ENCODE data around the gene ITGB1BP1.

The ITGB1BP1 gene

DNA sequence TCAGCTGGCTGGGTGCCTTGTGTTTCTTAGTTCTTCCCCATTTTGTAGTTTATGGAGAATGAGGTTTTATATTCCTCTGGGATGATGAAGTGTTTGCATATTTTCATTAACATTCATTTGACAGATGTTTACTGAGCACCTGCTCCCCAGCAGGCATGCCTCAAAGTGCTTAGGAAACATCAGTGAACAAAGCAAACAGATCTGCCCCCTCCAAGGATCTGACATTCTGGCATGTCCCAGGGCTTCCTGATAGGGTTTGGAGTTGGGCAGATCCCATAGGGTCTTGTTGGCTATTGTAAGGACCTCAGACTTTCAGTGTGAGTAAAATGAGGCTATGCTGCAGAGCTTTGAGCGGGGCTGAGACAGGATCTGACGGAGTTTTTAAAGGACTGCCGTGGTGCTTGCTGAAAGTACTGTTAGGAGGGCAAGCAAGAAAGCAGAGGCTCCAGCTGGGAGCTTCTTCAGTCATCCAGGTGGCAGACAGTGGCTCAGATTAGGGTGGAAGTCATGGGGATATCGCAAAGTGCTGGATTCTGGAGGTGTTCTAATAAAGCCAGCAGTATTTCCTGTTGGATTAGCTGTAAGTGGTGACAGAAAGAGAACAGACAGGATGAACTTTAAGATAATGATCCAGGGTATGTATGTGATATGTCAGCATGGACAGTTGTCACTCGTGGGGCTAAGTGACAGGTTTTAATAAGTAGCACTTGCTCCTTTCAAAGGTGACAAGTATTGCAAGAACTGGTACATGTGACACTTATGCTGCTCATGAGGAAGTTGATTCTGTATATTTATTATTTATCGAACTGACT lies 39.8 kb upstream of the ITGB1BP1 start:
- no peak overlapping the region for H3K4me3 ChIP-seq (ENCODE audit: insufficient read length, low read depth)
- H3K4me1 ChIP-seq (ENCODE audit: insufficient read depth, insufficient read length) = no peaks in the 10 kb centered on the region
- no peak for TF ChIP-seq ZNF274 (IDR thresholded peaks at IDR 0.05; ENCODE audit: low read depth, low read length)
- no peak for TF ChIP-seq SUZ12 (IDR thresholded peaks at IDR 0.05; ENCODE audit: extremely low read depth, insufficient read depth, insufficient read length)
- H3K36me3 ChIP-seq (ENCODE audit: insufficient read depth, insufficient read length, low read length) = peaks cover 52% of the 10 kb centered on the region
- H3K9ac ChIP-seq (ENCODE audit: insufficient read length, low read depth) = no peak overlapping the region
- no peaks in the 10 kb centered on the region for H3K27me3 ChIP-seq (ENCODE audit: insufficient read depth, insufficient read length)
- DNase-seq (ENCODE audit: low read depth, low spot score) = no peak
- no peaks in the 10 kb centered on the region for H3K9me3 ChIP-seq (ENCODE audit: insufficient read depth, low read length)

DNA sequence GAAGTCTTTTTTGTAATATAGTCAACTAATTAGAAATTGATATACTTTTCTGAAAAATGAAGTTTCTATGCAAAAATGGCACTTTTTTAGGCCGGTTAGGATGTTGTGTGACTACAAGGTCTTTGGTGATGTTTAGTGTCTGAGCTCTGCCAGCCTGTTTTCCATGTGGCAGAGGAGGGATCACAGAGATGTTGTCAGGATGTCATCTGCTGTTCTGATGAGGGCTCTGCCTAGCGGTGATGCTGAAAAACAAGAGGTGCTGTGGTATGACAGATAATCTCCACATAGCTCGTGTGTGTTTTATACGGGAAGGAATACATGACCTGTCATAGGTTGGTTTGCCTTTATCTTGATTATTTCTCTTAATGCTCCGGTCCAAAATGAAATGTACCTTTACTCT lies 39.0 kb upstream of the ITGB1BP1 start:
- Histone ChIP-seq H3K9ac (ENCODE audit: insufficient read length, low read depth) (no peak overlapping the region), H3K4me1 (ENCODE audit: insufficient read depth, insufficient read length) (no peaks in the 10 kb centered on the region), H3K9me3 (ENCODE audit: insufficient read depth, low read length) (no peaks in the 10 kb centered on the region), H3K36me3 (ENCODE audit: insufficient read depth, insufficient read length, low read length) (peaks cover 48% of the 10 kb centered on the region), H3K27me3 (ENCODE audit: insufficient read depth, insufficient read length) (no peaks in the 10 kb centered on the region), H3K4me3 (ENCODE audit: insufficient read length, low read depth) (no peak overlapping the region)
- DNase-seq (ENCODE audit: low read depth, low spot score) = no peak
- TF ChIP-seq SUZ12 (IDR thresholded peaks at IDR 0.05; ENCODE audit: extremely low read depth, insufficient read depth, insufficient read length) (no peak), ZNF274 (IDR thresholded peaks at IDR 0.05; ENCODE audit: low read depth, low read length) (no peak), YY1 (IDR thresholded peaks at IDR 0.05; ENCODE audit: insufficient read depth, insufficient read length) (no peak)

DNA sequence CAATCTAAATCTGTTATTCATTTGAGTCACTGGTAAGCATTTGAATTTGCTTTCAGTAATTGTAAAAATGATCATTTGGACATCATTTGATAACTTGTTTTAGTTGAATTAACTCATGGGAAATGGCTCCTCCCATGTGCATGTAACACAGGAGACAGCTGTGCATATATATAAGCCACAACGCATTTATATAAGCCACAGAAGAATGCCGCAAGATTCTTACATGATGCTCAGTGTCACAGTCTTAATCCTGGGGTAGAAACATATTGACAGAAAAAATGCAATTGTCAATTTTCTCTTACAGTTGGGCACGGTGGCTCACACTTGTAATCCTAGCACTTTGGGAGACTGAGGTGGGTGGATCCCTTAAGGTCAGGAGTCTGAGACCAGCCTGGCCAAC lies 37.8 kb upstream of the ITGB1BP1 start:
- H3K4me1 ChIP-seq (ENCODE audit: insufficient read depth, insufficient read length) = no peaks in the 10 kb centered on the region
- peaks cover 52% of the 10 kb centered on the region for H3K36me3 ChIP-seq (ENCODE audit: insufficient read depth, insufficient read length, low read length)
- no peaks in the 10 kb centered on the region for H3K27me3 ChIP-seq (ENCODE audit: insufficient read depth, insufficient read length)
- H3K4me3 ChIP-seq (ENCODE audit: insufficient read length, low read depth) = no peak overlapping the region
- TF ChIP-seq YY1 (IDR thresholded peaks at IDR 0.05; ENCODE audit: insufficient read depth, insufficient read length) (no peak), SUZ12 (IDR thresholded peaks at IDR 0.05; ENCODE audit: extremely low read depth, insufficient read depth, insufficient read length) (no peak), ZNF274 (IDR thresholded peaks at IDR 0.05; ENCODE audit: low read depth, low read length) (no peak)
- DNase-seq (ENCODE audit: low read depth, low spot score) = no peak
- no peak overlapping the region for H3K9ac ChIP-seq (ENCODE audit: insufficient read length, low read depth)
- no peaks in the 10 kb centered on the region for H3K9me3 ChIP-seq (ENCODE audit: insufficient read depth, low read length)

DNA sequence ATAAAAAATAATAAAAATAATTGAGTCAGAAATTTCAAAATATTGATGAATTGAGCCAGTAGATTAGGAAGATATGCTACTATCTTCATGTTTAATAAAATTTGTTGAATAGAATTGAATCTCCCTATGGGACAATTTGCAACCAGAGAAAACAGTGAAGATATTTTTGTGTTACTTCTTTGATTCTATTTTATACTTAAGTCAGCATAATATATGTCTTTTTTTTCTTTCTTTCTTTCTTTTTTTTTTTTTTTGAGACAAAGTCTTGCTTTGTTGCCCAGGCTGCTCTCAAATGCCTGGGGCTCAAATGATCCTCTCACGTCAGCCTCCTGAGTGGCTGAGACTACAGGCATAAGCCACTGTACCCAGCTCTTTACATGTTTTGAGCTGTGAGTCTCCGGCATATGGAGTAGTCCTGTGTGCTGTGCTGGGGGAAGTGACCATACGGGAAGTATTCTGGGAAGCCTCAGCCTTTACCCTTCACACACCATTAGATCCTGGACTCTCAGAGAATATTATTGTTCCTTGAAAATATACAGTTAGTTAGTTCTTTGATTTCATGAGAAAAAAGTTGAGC lies 37.2 kb upstream of the ITGB1BP1 start:
- Histone ChIP-seq H3K4me1 (ENCODE audit: insufficient read depth, insufficient read length) (no peaks in the 10 kb centered on the region), H3K36me3 (ENCODE audit: insufficient read depth, insufficient read length, low read length) (peaks cover 52% of the 10 kb centered on the region)

DNA sequence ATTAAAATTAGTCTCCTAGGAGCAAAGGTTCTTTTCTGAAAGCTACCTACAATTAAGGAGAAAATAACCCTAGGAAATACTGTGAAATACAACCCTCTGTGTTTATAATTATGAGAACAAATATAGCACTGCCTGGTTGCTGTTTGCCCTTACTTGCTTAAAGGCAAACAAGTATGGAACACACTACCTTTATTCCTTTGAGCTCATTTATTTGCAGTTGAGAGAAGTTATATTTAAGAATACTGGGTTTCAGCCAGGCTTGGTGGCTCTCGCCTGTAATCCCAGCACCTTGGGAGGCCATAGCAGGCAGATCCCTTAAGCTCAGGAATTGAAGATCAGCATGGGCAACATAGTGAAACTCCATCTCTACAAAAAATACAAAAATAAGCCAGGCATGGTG lies 27.9 kb upstream of the ITGB1BP1 start:
- Histone ChIP-seq H3K36me3 (ENCODE audit: insufficient read depth, insufficient read length, low read length) (peaks cover 57% of the 10 kb centered on the region), H3K27me3 (ENCODE audit: insufficient read depth, insufficient read length) (no peaks in the 10 kb centered on the region)

More for the DNA sequence above, 37.2 kb upstream of the ITGB1BP1 start:
- no peak for DNase-seq (ENCODE audit: low read depth, low spot score)
- TF ChIP-seq SUZ12 (IDR thresholded peaks at IDR 0.05; ENCODE audit: extremely low read depth, insufficient read depth, insufficient read length) = no peak
- no peak overlapping the region for H3K9ac ChIP-seq (ENCODE audit: insufficient read length, low read depth)
- H3K27me3 ChIP-seq (ENCODE audit: insufficient read depth, insufficient read length) = no peaks in the 10 kb centered on the region
- H3K4me3 ChIP-seq (ENCODE audit: insufficient read length, low read depth) = no peak overlapping the region
- no peaks in the 10 kb centered on the region for H3K9me3 ChIP-seq (ENCODE audit: insufficient read depth, low read length)

DNA sequence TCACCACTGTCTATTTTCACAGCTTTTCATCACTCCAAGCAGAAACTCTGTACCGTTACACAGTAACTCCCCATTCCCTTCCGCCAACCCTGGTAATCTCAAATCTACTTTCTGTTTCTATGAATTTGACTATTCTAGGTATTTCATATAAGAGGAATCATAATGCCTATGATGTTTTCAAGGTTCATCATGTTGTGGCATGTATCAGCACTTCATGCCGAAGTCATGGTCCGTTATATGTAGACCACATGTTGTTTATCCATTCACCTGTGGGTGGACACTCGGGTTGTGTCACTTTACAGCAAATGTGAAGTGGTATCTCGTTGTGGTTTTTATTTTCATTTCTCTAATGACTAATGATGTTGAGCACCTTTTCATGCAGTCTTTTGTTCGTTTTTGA lies 21.8 kb upstream of the ITGB1BP1 start:
- DNase-seq (ENCODE audit: low read depth, low spot score) = no peak
- Histone ChIP-seq H3K9me3 (ENCODE audit: insufficient read depth, low read length) (no peaks in the 10 kb centered on the region), H3K9ac (ENCODE audit: insufficient read length, low read depth) (no peak overlapping the region), H3K27me3 (ENCODE audit: insufficient read depth, insufficient read length) (no peaks in the 10 kb centered on the region), H3K4me3 (ENCODE audit: insufficient read length, low read depth) (no peak overlapping the region), H3K36me3 (ENCODE audit: insufficient read depth, insufficient read length, low read length) (peaks cover 71% of the 10 kb centered on the region), H3K4me1 (ENCODE audit: insufficient read depth, insufficient read length) (no peaks in the 10 kb centered on the region)
- no peak for TF ChIP-seq ZNF274 (IDR thresholded peaks at IDR 0.05; ENCODE audit: low read depth, low read length)
- TF ChIP-seq SUZ12 (IDR thresholded peaks at IDR 0.05; ENCODE audit: extremely low read depth, insufficient read depth, insufficient read length) = no peak
- no peak for TF ChIP-seq YY1 (IDR thresholded peaks at IDR 0.05; ENCODE audit: insufficient read depth, insufficient read length)

More for the DNA sequence above, 27.9 kb upstream of the ITGB1BP1 start:
- TF ChIP-seq SUZ12 (IDR thresholded peaks at IDR 0.05; ENCODE audit: extremely low read depth, insufficient read depth, insufficient read length) (no peak), YY1 (IDR thresholded peaks at IDR 0.05; ENCODE audit: insufficient read depth, insufficient read length) (no peak), ZNF274 (IDR thresholded peaks at IDR 0.05; ENCODE audit: low read depth, low read length) (no peak)
- Histone ChIP-seq H3K4me3 (ENCODE audit: insufficient read length, low read depth) (no peak overlapping the region), H3K9ac (ENCODE audit: insufficient read length, low read depth) (no peak overlapping the region), H3K9me3 (ENCODE audit: insufficient read depth, low read length) (no peaks in the 10 kb centered on the region), H3K4me1 (ENCODE audit: insufficient read depth, insufficient read length) (no peaks in the 10 kb centered on the region)
- DNase-seq (ENCODE audit: low read depth, low spot score) = no peak

DNA sequence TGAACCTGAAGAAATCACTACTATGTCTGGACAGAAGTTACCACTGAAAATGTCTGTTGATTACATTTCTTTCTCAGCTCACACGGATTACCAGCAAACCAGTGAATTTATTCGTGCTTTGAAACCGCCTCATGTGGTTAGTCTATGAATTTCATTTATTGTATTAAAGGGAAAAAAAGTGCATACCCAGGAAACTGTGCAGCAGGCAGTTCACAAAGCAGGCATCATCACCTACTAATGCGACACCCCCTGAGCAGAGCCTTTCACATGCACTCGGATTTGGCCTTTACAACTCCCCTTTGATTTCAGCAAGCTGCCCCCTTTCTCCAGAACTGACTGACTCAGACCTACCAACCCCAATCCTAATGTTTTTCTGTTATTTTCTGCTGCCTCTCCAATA lies 20.2 kb upstream of the ITGB1BP1 start:
- Histone ChIP-seq H3K9me3 (ENCODE audit: insufficient read depth, low read length) (no peaks in the 10 kb centered on the region), H3K4me1 (ENCODE audit: insufficient read depth, insufficient read length) (no peaks in the 10 kb centered on the region), H3K27me3 (ENCODE audit: insufficient read depth, insufficient read length) (no peaks in the 10 kb centered on the region), H3K4me3 (ENCODE audit: insufficient read length, low read depth) (no peak overlapping the region), H3K9ac (ENCODE audit: insufficient read length, low read depth) (no peak overlapping the region), H3K36me3 (ENCODE audit: insufficient read depth, insufficient read length, low read length) (peaks cover 74% of the 10 kb centered on the region)
- no peak for DNase-seq (ENCODE audit: low read depth, low spot score)
- TF ChIP-seq ZNF274 (IDR thresholded peaks at IDR 0.05; ENCODE audit: low read depth, low read length) = no peak
- TF ChIP-seq YY1 (IDR thresholded peaks at IDR 0.05; ENCODE audit: insufficient read depth, insufficient read length) = no peak
- no peak for TF ChIP-seq SUZ12 (IDR thresholded peaks at IDR 0.05; ENCODE audit: extremely low read depth, insufficient read depth, insufficient read length)
